CMK (cell line): ENCODE data around the gene FRMD5.

ENCODE experiments used
- DNase-seq: peaks from one replicate; pipeline ENCODE4 v3.0.0-alpha.2; 2010; ENCODE audit warnings: low read depth

Gene FRMD5

DNA sequence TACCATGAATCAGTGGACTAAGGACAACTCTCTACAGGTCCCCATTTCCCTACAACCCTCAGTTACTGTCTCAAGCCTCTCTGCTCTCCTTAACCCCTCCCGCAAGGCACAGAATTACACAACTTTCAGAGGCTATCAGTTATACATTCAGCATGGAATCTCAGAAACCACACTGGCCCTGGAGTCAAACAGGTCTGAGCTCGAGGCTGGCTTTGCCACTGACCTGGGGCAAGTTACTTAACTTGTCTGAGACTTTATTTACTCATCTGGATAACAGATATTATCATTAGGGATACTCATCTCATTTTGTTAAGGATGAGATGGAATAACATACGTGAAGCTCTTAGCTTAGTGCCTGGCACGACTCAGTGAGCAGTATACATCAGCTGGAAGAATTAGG, 273.1 kb downstream of the FRMD5 start:
- DNase-seq: no peak

DNA sequence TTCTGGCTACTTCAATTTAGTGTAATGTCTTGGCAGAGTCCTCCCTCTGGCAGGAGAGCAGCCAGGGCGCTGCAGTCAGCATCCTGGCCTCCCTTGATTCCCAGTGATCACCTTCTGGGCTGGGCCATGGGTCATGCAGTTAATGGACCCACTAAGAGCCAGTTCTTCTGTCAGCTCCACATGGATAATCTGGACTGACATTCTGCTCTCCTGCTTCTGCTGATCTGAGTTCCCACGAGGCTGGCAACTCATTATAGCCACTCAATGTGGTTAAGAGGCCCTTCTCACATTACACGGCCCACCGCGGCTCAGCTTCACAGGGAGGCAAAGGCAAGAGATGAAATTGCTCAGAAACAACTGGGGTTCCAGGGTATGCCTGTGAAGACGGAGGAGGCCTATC, 274.3 kb downstream of the FRMD5 start:
- DNase-seq: no peak

DNA sequence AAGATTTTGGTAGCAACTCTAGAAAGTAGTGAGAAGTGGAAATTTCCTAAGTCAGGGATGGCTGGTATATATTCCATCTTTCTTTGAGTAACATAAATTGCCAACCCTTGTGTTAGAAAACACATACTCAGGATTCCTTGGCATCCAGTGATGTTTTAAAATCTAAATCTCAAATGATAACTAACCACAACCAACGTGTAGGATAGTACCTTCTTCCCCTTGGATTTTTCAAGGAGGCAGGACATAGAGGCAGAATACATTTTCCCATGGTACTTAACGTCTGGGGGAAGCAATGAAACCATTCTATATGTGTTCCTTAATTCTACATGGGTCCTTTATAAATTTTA, 274.8 kb downstream of the FRMD5 start:
- no peak for DNase-seq

DNA sequence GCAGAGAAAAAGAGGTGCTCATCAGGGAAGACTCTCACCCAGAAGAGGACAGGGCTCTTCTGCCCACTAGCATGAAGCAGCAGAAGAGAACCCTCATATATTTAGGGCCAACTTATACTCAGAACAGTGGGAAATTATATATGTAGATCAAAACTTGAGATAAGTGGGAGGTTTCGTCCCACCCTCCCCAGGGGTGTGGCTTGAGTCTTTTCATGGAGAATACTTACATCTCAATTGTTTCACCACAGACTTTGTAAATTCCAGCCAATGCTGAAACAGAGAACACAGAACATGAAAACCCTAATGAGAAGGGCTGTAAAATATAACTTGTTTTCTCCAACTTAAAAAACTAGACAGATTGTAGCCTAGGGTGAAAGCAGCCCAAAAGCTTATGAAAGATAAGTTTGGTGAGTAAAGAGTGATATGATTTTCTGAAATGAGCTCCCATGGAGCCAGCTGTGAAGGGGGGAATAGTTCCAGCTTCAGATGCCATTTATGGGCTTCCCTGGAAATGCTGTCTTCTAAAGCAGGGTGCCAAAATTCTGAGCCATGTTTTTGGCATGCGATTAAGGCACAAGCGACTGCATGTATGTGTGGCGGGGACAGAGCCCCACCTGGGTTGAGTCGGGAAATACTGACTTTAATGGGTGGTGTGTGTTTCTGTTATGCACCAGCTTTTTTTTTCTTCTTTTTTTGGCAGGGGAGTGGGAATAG, 275.4 kb downstream of the FRMD5 start:
- no peak for DNase-seq

DNA sequence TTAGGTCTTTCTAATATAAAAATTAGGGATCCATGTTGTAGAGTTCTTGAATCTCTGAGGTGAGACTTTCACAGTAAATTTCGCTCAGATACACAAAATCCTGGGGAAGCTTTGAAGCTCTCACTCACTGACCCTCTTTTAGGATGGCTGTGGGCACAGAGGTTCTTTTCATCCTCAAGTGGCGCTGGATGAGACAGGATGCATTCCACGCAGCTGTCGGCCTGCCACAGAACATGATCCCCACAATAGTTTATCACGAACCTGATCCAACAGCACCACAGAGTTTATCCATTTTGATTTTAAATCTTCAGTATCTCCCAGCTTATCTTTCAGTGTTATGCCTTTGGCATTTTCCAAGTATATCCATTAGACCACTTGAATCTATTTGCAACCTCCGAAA, 276.4 kb downstream of the FRMD5 start:
- no peak for DNase-seq

DNA sequence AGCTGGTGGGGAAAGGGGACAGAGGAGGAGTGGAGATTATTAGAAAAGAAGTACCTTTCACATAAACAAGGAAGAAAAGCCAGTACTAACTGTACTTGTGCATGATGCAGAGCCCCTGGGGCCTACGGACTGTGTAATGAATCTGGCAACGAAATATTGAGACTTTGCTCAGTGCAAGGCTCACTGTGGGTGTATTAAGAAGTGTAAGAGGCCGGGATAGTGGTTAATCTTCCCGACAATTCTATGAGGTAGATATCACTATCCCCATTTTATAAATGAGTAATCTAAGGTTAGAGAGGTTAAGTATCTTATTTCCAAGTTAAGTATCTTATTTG, 278.8 kb downstream of the FRMD5 start:
- DNase-seq: no peak

DNA sequence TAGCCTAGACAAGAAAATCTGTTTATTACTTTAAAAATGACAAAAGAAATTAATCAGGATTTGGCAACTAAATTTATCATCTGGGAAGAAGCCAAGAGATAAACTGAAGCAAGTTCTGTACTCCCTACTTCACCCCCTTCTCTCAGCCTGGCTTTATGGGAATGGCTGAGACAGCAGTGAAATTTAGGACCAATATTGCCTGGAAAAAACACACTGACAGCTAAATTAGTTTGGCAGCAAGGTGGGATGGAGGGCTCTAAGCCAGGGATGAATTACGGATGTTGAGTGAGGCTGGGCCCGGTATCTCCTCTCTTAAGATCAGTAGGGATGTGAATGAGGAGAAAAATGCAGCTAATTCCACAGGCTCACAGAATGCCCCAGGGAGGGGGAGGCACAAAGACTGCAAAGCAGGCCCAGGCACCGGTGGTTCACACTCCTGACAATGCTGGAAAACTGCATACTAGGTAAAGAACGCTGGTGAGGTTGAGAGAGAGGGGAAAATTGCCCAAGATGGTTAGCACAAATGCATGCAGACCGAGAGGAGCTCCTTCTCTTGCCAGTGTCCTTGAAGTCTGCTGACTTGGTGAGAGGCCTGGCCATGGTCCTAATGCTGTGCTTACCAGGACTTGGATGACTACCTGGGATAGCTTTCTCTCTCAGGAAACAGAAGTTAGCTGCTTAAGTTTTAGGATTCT, 279.3 kb downstream of the FRMD5 start:
- DNase-seq: no peak

DNA sequence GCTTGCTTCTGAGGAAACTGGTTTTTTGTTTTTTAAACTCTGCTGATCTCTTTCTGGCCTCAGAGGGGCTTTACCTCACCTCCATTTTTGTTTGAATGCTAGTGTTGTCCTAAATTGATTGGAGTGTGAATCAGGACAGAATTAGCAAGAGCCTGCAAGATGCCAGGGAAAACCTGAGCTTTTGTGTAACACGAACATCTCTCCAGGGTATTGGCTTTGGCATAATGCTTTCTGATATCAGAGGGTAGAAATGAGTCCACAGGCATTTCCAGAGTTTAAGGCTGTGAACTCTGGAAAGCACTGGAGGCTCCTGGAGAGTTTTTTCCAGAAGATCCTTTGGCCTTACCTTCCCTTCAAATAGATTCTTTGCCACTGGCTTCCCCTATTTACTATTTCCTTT, 281.1 kb downstream of the FRMD5 start:
- DNase-seq: no peak

DNA sequence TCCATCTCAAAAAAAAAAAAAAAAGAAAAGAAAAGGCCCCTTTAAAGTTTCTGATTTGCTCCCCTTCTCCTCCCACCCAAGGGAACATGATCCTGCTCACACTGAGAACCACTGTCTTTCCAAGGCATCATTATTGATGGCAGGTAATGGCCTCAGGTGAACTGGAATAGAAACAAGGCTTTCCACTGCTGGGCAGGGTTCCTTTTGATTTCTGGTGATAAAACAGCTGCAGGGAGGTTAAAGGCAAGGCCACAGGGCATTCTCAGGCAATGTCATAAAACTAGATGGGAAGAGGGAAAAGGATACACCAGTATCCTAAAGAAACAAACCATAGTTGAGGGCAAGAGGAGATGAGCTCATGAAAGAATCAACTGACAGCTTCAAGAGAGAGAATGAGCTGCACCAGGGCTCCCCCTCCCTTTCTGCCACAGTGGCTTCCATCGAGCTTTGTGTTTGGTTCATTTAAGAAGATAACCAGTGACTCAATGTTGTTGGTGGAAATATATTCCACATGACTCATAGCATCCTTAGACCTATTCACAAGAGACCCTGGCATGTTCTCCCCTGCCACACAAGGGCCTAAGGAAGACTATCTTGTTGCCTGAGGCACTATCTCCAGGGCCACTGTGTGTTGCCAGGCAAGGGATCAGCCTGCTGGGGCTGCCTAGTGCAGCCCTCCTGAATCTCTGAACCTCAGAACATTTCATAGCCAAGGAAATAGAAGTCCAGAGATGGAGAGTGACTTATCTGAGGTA, 281.9 kb downstream of the FRMD5 start:
- no peak for DNase-seq

DNA sequence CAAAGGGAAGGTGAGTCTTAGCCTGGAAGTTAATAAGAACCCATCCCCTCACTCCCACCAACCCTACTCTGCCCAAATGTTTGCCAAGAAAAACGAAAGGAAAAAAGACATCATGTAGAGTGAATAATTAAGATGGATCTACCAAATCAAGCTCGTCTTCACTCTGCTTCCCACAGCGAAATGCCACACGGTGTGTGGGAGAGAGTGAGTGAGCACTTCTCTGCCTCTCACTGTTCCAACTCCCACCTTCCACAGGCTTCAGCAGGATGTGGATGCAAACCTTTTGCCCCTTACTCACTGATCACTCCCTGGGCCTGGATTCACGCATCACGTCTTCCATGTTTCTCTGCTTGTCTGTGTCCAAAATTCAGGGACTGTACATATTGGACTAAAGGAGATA, 282.9 kb downstream of the FRMD5 start:
- no peak for DNase-seq

DNA sequence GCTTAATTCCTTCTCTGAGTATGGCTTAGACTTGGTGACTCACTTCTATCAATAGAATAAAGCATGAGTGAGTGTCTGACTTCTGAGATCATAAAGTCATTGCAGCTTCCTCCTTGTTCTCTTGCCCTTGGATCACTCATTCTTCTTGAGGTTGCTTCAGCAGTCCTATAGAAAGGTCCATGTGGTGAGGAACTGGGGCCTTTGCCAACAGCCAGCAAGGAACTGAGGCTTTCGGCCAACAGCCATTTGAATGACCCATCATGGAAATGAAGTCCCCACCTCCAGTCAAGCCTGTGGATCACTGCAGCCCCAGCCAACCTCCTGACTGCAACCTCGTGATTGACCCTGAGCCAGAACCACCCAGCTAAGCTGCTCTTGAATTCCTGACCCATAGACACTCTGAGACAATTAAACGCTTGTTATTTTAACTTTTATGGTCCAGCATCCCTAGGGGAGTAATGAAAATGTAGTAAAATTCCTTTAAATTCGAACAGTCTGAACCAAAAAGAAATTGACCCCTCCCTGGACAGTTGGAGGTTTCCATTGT, 283.8 kb downstream of the FRMD5 start:
- no peak for DNase-seq

DNA sequence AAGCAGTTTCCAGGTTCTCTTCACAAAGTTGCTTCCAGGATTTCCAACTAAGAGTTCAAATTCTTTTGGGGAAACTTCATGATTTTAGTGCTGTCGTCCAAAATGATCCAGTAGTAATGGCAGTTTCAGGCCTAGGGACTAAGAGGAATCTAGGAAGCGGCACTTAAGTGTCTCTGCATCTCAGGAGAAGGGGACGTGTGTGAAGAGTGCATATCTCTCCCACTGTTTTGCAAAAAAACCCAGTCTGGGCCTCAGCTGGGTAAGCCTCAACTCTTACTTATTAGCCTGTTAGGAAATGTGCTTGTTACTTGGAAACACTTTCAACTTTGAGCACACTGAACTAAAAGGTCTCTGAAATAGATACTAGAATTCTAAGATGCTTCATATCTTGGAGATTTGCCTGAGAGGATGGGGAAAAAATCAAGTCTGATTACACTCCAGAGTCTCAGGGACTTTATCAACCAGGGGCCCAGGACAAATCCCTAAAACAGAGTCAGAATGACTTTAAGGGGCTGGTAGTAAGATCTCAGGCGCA, 286.5 kb downstream of the FRMD5 start:
- no peak for DNase-seq

DNA sequence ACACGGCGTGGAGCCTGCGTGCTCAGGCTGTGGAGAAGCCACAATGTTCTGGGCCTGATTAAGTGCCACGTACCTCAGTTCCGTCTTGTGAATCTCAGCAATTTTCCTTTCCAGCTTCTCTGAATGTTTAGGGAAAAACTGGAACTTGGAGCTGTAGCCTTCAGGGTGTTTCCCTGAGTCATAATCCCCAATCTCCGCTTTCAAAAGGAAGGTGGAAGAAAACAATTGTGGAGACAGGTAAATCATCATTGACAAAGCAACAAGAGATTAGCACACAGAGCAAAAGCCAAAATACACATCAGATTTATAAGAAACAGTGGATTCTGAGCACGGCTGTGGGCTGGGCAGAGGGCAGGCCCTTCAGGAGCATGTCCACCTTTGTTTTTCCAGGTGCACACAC, 289.3 kb downstream of the FRMD5 start:
- no peak for DNase-seq

DNA sequence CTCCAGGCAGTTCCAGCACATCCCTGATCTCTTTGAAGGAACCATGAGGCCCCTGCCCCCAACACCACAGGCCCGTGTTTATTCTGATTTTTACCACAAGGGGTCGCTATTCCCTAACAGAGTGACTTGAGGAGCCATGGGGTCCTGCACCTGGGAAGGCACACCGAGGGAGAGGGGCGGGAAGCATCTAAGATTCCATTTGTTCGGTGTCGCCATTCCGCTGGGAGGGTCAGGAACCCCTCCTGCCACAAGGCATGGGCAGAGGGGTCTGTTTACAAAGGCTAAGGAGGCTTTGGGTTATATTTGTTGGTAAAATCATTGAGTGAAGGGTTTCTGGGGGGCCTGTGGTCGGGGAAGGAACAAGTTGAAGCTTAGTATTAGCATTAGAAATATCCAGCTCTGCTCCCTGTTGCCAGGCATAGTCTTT, 291.2 kb downstream of the FRMD5 start:
- DNase-seq: peak; percentile 32

DNA sequence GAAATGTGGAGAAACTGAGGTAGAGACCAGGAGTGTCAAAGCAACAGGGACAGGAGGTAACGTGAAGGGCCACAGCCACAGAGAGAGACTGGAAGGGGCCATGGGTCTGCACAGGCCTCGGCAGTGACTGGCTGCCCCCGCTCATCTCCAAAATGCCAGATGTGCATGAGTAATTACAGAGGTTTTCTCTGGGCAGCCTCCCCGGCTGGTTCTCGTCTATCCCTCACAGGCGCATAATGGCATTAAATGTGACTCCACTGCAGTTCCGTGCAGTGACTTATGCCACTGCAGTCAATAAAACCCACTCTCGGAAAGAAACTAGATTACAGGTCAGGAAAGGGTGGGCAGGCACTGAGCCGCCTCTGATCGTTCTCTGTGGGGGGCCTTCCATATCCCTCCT, 293.6 kb downstream of the FRMD5 start:
- DNase-seq: no peak

DNA sequence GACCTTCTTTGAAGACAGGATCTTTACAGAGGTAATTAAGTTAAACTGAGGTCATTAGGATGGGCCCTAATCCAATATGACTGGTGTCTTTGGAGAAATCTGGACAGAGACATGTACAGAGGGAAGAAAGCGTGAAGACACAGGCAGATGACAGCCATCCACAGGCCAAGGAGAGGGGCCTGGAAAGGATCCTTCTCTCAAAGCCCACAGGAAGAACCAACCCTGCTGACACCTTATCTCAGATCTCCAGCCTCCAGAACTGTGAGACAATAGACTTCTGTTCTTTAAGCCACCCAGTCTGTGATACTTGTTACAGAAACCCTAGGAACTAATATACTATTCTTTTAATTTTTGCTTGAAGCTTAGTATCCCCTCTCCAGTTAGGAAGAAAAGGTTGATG, 294.1 kb downstream of the FRMD5 start:
- no peak for DNase-seq

DNA sequence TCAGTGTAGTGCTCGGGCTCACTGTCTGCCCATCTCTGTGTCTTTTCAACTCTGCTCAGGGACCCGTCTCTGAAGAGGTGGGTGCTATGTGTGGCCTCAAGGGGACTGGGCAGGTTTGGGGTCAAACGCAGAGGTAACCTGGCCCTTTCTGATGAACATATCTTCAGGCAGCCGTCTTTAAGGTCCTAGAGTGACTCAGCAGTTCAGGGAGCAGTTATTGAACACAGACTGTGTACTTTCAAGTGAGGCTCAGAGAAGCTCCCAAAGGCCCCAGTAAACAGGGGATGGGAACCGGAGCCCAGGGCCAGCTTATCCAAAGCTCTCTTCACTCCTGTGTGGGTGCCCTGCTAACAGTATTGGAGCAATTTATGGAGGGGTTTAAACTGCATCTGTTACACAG, 295.1 kb downstream of the FRMD5 start:
- no peak for DNase-seq

DNA sequence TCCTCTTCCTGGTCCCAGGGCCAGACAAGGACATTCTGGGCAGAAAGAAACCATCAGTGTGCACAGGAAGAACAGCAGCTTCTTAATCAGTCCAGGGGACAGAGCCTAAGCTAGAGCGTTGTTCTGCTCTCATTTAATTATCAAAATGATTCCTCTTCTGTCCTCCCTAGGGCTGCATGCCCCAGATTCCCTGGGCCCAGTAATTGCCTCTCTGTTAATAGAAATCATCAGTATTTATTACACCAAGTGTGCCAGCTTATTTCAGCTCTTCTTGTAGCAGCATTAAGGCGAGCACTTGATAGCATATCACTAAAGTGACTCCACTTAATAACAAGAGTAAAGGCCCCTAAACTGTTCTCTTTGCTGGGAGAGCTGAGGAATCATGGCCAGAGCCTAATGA, 296.2 kb downstream of the FRMD5 start:
- DNase-seq: no peak

DNA sequence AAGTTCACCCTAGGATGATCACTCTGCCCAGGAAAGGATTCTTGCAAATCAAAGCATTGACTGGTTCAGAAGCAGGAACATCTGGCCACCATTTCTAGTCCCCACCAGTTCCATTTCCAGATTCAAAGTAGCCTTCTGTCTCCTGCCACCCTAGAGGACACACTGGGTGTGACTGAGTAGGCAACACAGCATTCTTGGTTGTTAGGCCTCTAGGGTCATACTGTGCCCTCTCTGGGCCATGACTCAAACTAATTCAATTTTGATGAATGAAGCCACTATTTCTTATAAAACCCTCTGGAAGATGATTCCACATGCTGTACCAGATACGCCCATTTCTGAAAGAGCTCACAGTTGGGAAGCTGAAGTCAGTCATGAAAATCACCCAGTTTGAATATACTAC, 298.5 kb downstream of the FRMD5 start:
- no peak for DNase-seq

DNA sequence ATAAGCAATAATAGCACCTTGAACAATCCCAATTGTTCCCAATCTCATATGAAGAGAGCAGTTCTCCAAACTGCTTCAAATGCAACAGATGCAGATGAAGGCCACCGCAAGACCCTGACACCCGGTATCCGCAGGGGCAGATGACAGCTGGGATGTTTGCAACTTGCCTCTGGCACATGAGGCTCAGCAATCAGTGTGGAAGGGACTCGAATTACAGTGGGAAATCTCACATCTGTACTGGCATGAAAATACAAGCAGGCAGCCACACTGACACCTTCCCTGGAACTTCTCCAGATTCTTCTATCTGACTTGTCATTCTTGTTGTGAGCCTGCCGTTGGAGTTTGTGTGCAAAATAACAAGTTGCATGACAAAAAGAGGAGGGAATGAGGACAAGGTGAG, 299.5 kb downstream of the FRMD5 start:
- DNase-seq: no peak

DNA sequence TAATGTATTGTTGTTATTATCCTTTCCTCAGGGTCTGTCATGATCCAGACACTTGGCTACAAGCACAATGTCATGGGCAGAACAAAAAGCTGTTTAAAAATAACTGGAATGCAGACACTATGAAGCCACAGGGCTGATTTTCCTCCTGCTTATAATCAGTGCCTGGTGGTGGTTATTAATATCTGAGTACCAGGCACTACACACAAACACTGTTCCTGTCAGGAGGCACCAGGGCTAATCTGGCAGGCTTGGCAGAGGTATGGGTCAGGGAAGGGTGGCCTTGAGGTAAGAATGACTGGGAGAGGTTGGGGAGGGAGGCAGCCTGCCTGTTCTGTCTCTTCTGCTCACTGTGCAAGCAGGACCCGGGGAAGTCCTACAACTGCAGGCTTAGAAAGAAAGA, 301.1 kb downstream of the FRMD5 start:
- DNase-seq: no peak

DNA sequence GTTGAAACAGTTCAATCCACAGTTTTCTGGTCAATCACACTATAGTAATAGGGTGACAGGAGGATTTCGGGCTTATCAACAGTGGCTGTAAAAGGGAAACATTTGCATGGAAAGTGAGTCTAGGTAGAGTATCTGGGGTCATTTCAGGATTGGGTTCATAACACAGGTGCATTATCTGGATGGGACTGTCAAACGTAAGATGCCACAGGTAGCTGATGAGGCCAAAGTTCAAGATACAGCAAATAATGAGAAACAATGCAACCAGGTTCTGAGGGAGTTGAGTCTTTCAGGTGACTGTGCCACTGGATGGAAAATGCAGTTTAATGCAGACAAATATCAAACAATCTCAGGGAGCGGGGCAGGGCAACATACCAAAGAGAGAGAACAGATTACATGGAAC, 306.0 kb downstream of the FRMD5 start:
- no peak for DNase-seq

DNA sequence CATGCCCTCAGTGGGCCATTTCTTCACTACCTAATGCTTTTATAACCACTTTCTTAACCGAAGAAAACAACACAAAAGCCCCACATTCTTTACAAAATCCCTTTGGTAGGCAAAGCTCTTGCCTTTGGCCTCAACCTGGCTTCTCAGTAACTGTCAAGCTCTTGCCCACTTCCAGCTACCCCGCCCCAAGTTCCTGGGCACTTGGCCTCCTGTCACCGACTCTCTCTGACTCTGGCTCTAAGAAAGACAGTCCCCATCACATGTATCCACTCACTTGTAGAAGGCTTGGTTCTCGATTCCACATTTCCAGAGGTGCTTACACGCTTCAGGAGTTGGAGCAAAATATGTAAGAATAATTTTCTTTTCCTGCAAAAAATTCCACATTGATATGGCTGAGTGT, 307.2 kb downstream of the FRMD5 start:
- no peak for DNase-seq
